ENCODE measurements around the gene IRF2BPL. TPM values are rescaled to one million over a fixed set of nuclear protein-coding genes. Genes with fewer than 3 reads are reported as not detected.

IRF2BPL gene
- total and polyA plus RNA-seq, 4 donors = 23.7 to 55.0 (median 45.3) TPM

- Histone ChIP-seq H3K4me3 (ENCODE audit: low read depth, low read length) (no peak overlapping the region), H3K27ac (ENCODE audit: low read depth, low read length) (peak overlapping the region; percentile 15), H3K27me3 (ENCODE audit: control insufficient read depth, insufficient read depth, low read length) (no peaks in the 10 kb centered on the region), H3K9me3 (ENCODE audit: control insufficient read depth, insufficient read depth, low read length) (no peaks in the 10 kb centered on the region), H3K36me3 (ENCODE audit: control insufficient read depth, insufficient read depth, low read length) (no peaks in the 10 kb centered on the region), H3K4me1 (ENCODE audit: control insufficient read depth, insufficient read depth, low read length) (peaks cover 30% of the 10 kb centered on the region)
- peak in 2 of 6 donors; percentile 86 to 92 for DNase-seq (ENCODE audit: low read depth in 4 of 6, low spot score in 6 of 6)
- WGBS (ENCODE audit: insufficient coverage) = 40% methylated on average over 8 of the region's 9 CpGs
These were observed 14.4 kb downstream of the IRF2BPL start for GRCh38 chr14:77014004-77014604.

- Histone ChIP-seq H3K9me3 (ENCODE audit: control insufficient read depth, insufficient read depth, low read length) (no peaks in the 10 kb centered on the region), H3K4me1 (ENCODE audit: control insufficient read depth, insufficient read depth, low read length) (peaks cover 40% of the 10 kb centered on the region), H3K4me3 (ENCODE audit: low read depth, low read length) (no peak overlapping the region), H3K27ac (ENCODE audit: low read depth, low read length) (no peak overlapping the region), H3K27me3 (ENCODE audit: control insufficient read depth, insufficient read depth, low read length) (no peaks in the 10 kb centered on the region), H3K36me3 (ENCODE audit: control insufficient read depth, insufficient read depth, low read length) (no peaks in the 10 kb centered on the region)
- no peak for DNase-seq (ENCODE audit: low read depth in 4 of 6, low spot score in 6 of 6)
- WGBS (ENCODE audit: insufficient coverage) = 77% methylated on average over 13 of the region's 13 CpGs
These were observed 16.2 kb downstream of the IRF2BPL start for GRCh38 chr14:77012193-77012765.

GRCh38 chr14:77011245-77011644, 17.3 kb downstream of the IRF2BPL start:
- H3K27ac ChIP-seq (ENCODE audit: low read depth, low read length) = no peak overlapping the region
- DNase-seq (ENCODE audit: low read depth in 4 of 6, low spot score in 6 of 6) = no peak
- WGBS (ENCODE audit: insufficient coverage) = 100% methylated on average over 1 of the region's 4 CpGs
- peaks cover 48% of the 10 kb centered on the region for H3K4me1 ChIP-seq (ENCODE audit: control insufficient read depth, insufficient read depth, low read length)
- no peaks in the 10 kb centered on the region for H3K36me3 ChIP-seq (ENCODE audit: control insufficient read depth, insufficient read depth, low read length)
- no peaks in the 10 kb centered on the region for H3K9me3 ChIP-seq (ENCODE audit: control insufficient read depth, insufficient read depth, low read length)
- no peak overlapping the region for H3K4me3 ChIP-seq (ENCODE audit: low read depth, low read length)
- no peaks in the 10 kb centered on the region for H3K27me3 ChIP-seq (ENCODE audit: control insufficient read depth, insufficient read depth, low read length)

- Histone ChIP-seq H3K9me3 (ENCODE audit: control insufficient read depth, insufficient read depth, low read length) (no peaks in the 10 kb centered on the region), H3K27ac (ENCODE audit: low read depth, low read length) (no peak overlapping the region), H3K4me3 (ENCODE audit: low read depth, low read length) (no peak overlapping the region), H3K27me3 (ENCODE audit: control insufficient read depth, insufficient read depth, low read length) (no peaks in the 10 kb centered on the region), H3K4me1 (ENCODE audit: control insufficient read depth, insufficient read depth, low read length) (peaks cover 41% of the 10 kb centered on the region), H3K36me3 (ENCODE audit: control insufficient read depth, insufficient read depth, low read length) (no peaks in the 10 kb centered on the region)
- no peak for DNase-seq (ENCODE audit: low read depth in 4 of 6, low spot score in 6 of 6)
- 100% methylated on average over 3 of the region's 3 CpGs for WGBS (ENCODE audit: insufficient coverage)
These were observed 19.5 kb downstream of the IRF2BPL start for GRCh38 chr14:77009014-77009413.

GRCh38 chr14:77008541-77008940, 20.0 kb downstream of the IRF2BPL start:
- Histone ChIP-seq H3K27me3 (ENCODE audit: control insufficient read depth, insufficient read depth, low read length) (no peaks in the 10 kb centered on the region), H3K4me3 (ENCODE audit: low read depth, low read length) (no peak overlapping the region), H3K27ac (ENCODE audit: low read depth, low read length) (no peak overlapping the region), H3K9me3 (ENCODE audit: control insufficient read depth, insufficient read depth, low read length) (no peaks in the 10 kb centered on the region), H3K4me1 (ENCODE audit: control insufficient read depth, insufficient read depth, low read length) (peaks cover 36% of the 10 kb centered on the region), H3K36me3 (ENCODE audit: control insufficient read depth, insufficient read depth, low read length) (no peaks in the 10 kb centered on the region)
- 97% methylated on average over 3 of the region's 4 CpGs for WGBS (ENCODE audit: insufficient coverage)
- no peak for DNase-seq (ENCODE audit: low read depth in 4 of 6, low spot score in 6 of 6)

GRCh38 chr14:77007975-77008421, 20.5 kb downstream of the IRF2BPL start:
- Histone ChIP-seq H3K36me3 (ENCODE audit: control insufficient read depth, insufficient read depth, low read length) (no peaks in the 10 kb centered on the region), H3K4me3 (ENCODE audit: low read depth, low read length) (no peak overlapping the region), H3K4me1 (ENCODE audit: control insufficient read depth, insufficient read depth, low read length) (peaks cover 31% of the 10 kb centered on the region), H3K27ac (ENCODE audit: low read depth, low read length) (peak overlapping the region; percentile 73), H3K9me3 (ENCODE audit: control insufficient read depth, insufficient read depth, low read length) (no peaks in the 10 kb centered on the region), H3K27me3 (ENCODE audit: control insufficient read depth, insufficient read depth, low read length) (no peaks in the 10 kb centered on the region)
- DNase-seq (ENCODE audit: low read depth in 4 of 6, low spot score in 6 of 6) = no peak
- 55% methylated on average over 2 of the region's 3 CpGs for WGBS (ENCODE audit: insufficient coverage)

GRCh38 chr14:77007183-77007974, 21.1 kb downstream of the IRF2BPL start:
- Histone ChIP-seq H3K27ac (ENCODE audit: low read depth, low read length) (peak overlapping the region; percentile 73), H3K27me3 (ENCODE audit: control insufficient read depth, insufficient read depth, low read length) (no peaks in the 10 kb centered on the region), H3K4me3 (ENCODE audit: low read depth, low read length) (no peak overlapping the region), H3K9me3 (ENCODE audit: control insufficient read depth, insufficient read depth, low read length) (no peaks in the 10 kb centered on the region), H3K4me1 (ENCODE audit: control insufficient read depth, insufficient read depth, low read length) (peaks cover 24% of the 10 kb centered on the region), H3K36me3 (ENCODE audit: control insufficient read depth, insufficient read depth, low read length) (no peaks in the 10 kb centered on the region)
- DNase-seq (ENCODE audit: low read depth in 4 of 6, low spot score in 6 of 6) = peak in 2 of 6 donors; percentile 52 to 67
- 53% methylated on average over 14 of the region's 18 CpGs for WGBS (ENCODE audit: insufficient coverage)

- Histone ChIP-seq H3K4me3 (ENCODE audit: low read depth, low read length) (no peak overlapping the region), H3K27ac (ENCODE audit: low read depth, low read length) (peak overlapping the region; percentile 76), H3K27me3 (ENCODE audit: control insufficient read depth, insufficient read depth, low read length) (no peaks in the 10 kb centered on the region), H3K36me3 (ENCODE audit: control insufficient read depth, insufficient read depth, low read length) (no peaks in the 10 kb centered on the region), H3K4me1 (ENCODE audit: control insufficient read depth, insufficient read depth, low read length) (peaks cover 24% of the 10 kb centered on the region), H3K9me3 (ENCODE audit: control insufficient read depth, insufficient read depth, low read length) (no peaks in the 10 kb centered on the region)
- peak in 1 of 6 donors; percentile 61 for DNase-seq (ENCODE audit: low read depth in 4 of 6, low spot score in 6 of 6)
- WGBS (ENCODE audit: insufficient coverage) = 46% methylated on average over 2 of the region's 9 CpGs
These were observed 22.4 kb downstream of the IRF2BPL start for GRCh38 chr14:77006132-77006531.

GRCh38 chr14:77005559-77005958, 22.9 kb downstream of the IRF2BPL start:
- DNase-seq (ENCODE audit: low read depth in 4 of 6, low spot score in 6 of 6) = no peak
- WGBS (ENCODE audit: insufficient coverage) = no CpG with 5 or more reads among the region's 3 CpGs
- Histone ChIP-seq H3K27me3 (ENCODE audit: control insufficient read depth, insufficient read depth, low read length) (no peaks in the 10 kb centered on the region), H3K4me1 (ENCODE audit: control insufficient read depth, insufficient read depth, low read length) (peaks cover 30% of the 10 kb centered on the region), H3K4me3 (ENCODE audit: low read depth, low read length) (no peak overlapping the region), H3K9me3 (ENCODE audit: control insufficient read depth, insufficient read depth, low read length) (no peaks in the 10 kb centered on the region), H3K27ac (ENCODE audit: low read depth, low read length) (peak overlapping the region; percentile 76), H3K36me3 (ENCODE audit: control insufficient read depth, insufficient read depth, low read length) (no peaks in the 10 kb centered on the region)

All from spinal cord (tissue), 10 donors.